ENCODE results near the gene ATG10. TPM values are rescaled to one million over a fixed set of nuclear protein-coding genes. Genes with fewer than 3 reads are reported as not detected.

The ATG10 gene
- total and polyA plus RNA-seq, 11 donors = 2.7 to 10.7 (median 5.7) TPM

- DNase-seq (no peak), ATAC-seq (no peak)
- Histone ChIP-seq H3K27ac (no peak overlapping the region), H3K27me3 (no peaks in the 10 kb centered on the region), H3K4me3 (no peak overlapping the region), H3K9me3 (no peaks in the 10 kb centered on the region), H3K4me1 (peaks cover 0 to 4% (median 0%) of the 10 kb centered on the region in 12 donors), H3K36me3 (no peaks in the 10 kb centered on the region)
- TF ChIP-seq POLR2A (IDR thresholded peaks at IDR 0.05) (no peak), CTCF (IDR thresholded peaks at IDR 0.05) (no peak)
- WGBS, 4 donors = 45 to 63% (median 57%) methylated on average over 1 of the region's 1 CpG
- intact Hi-C loops (cut with DNase I) = no loop called here
Measured at GRCh38 chr5:82217917-82218316, 246.1 kb downstream of the ATG10 start.

- intact Hi-C loops (cut with DNase I) = no loop called here
- H3K27ac ChIP-seq = no peak overlapping the region
- H3K4me3 ChIP-seq = no peak overlapping the region
- 80 to 86% (median 84%) methylated on average over 7 of the region's 7 CpGs for WGBS, 4 donors
- DNase-seq (no peak), ATAC-seq (no peak)
- H3K36me3 ChIP-seq = no peaks in the 10 kb centered on the region
- TF ChIP-seq CTCF (IDR thresholded peaks at IDR 0.05) (no peak), POLR2A (IDR thresholded peaks at IDR 0.05) (no peak)
- peaks cover 0 to 4% (median 0%) of the 10 kb centered on the region in 12 donors for H3K4me1 ChIP-seq
- no peaks in the 10 kb centered on the region for H3K9me3 ChIP-seq
- H3K27me3 ChIP-seq = no peaks in the 10 kb centered on the region
Measured at GRCh38 chr5:82218374-82219156, 246.7 kb downstream of the ATG10 start.

- TF ChIP-seq CTCF (IDR thresholded peaks at IDR 0.05) (no peak), POLR2A (IDR thresholded peaks at IDR 0.05) (no peak)
- intact Hi-C loops (cut with DNase I) = loop anchor here in 7 of 10 donors (5.0 to 10.0 kb wide), 6 partner anchors 46 to 796 kb away; no protein-coding TSS in a partner anchor
- Histone ChIP-seq H3K4me3 (no peak overlapping the region), H3K27me3 (no peaks in the 10 kb centered on the region), H3K9me3 (no peaks in the 10 kb centered on the region), H3K4me1 (peaks cover 0 to 4% (median 0%) of the 10 kb centered on the region in 12 donors), H3K27ac (no peak overlapping the region), H3K36me3 (no peaks in the 10 kb centered on the region)
- WGBS, 4 donors = 96 to 100% (median 98%) methylated on average over 2 of the region's 2 CpGs
- DNase-seq (no peak), ATAC-seq (no peak)
Measured at GRCh38 chr5:82221020-82221419, 249.2 kb downstream of the ATG10 start.

- H3K4me1 ChIP-seq = peaks cover 0 to 3% (median 0%) of the 10 kb centered on the region in 12 donors
- H3K9me3 ChIP-seq = no peaks in the 10 kb centered on the region
- intact Hi-C loops (cut with DNase I) = loop anchor here in 7 of 10 donors (5.0 to 10.0 kb wide), 6 partner anchors 48 to 798 kb away; no protein-coding TSS in a partner anchor
- no peak for DNase-seq
- H3K4me3 ChIP-seq = no peak overlapping the region
- 75 to 83% (median 82%) methylated on average over 5 of the region's 5 CpGs for WGBS, 4 donors
- no peaks in the 10 kb centered on the region for H3K27me3 ChIP-seq
- H3K36me3 ChIP-seq = no peaks in the 10 kb centered on the region
- no peak for ATAC-seq
- no peak overlapping the region for H3K27ac ChIP-seq
- no peak for TF ChIP-seq CTCF (IDR thresholded peaks at IDR 0.05)
- no peak for TF ChIP-seq POLR2A (IDR thresholded peaks at IDR 0.05)
Measured at GRCh38 chr5:82222597-82223574, 251.1 kb downstream of the ATG10 start.

Measured in heart left ventricle (tissue), 16 donors.